ENCODE results near the gene ABCA7. TPM values are rescaled to one million over a fixed set of nuclear protein-coding genes. Genes with fewer than 3 reads are reported as not detected.

ABCA7 gene
- total RNA-seq, 2 donors from 2014 or later: 33.7 to 87.3 TPM

GRCh38 chr19:1013218-1013617, 26.7 kb upstream of the ABCA7 start:
- no peak for TF ChIP-seq POLR2A (IDR thresholded peaks at IDR 0.05)
- TF ChIP-seq, protein P1, sequence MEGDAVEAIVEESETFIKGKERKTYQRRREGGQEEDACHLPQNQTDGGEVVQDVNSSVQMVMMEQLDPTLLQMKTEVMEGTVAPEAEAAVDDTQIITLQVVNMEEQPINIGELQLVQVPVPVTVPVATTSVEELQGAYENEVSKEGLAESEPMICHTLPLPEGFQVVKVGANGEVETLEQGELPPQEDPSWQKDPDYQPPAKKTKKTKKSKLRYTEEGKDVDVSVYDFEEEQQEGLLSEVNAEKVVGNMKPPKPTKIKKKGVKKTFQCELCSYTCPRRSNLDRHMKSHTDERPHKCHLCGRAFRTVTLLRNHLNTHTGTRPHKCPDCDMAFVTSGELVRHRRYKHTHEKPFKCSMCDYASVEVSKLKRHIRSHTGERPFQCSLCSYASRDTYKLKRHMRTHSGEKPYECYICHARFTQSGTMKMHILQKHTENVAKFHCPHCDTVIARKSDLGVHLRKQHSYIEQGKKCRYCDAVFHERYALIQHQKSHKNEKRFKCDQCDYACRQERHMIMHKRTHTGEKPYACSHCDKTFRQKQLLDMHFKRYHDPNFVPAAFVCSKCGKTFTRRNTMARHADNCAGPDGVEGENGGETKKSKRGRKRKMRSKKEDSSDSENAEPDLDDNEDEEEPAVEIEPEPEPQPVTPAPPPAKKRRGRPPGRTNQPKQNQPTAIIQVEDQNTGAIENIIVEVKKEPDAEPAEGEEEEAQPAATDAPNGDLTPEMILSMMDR (IDR thresholded peaks at IDR 0.05): no peak
- WGBS, 2 donors: 93% methylated on average over 4 of the region's 10 CpGs; no CpG with 5 or more reads in 1 of the 2 donors
- DNase-seq (no peak), ATAC-seq (no peak)
- intact Hi-C loops (cut with DNase I): no loop called here
- H3K27ac ChIP-seq: no peak overlapping the region
- H3K4me1 ChIP-seq: peaks cover 34% of the 10 kb centered on the region
- H3K4me3 ChIP-seq: no peak overlapping the region
- peaks cover 5 to 22% of the 10 kb centered on the region in 2 donors for H3K36me3 ChIP-seq (replicated peaks in 1 of 2; ENCODE audit: insufficient read depth in 1 of 2, low read depth in 2 of 2)
- H3K27me3 ChIP-seq: no peaks in the 10 kb centered on the region
- H3K9me3 ChIP-seq: no peaks in the 10 kb centered on the region

- intact Hi-C loops (cut with DNase I): no loop called here
- TF ChIP-seq, protein P1 (IDR thresholded peaks at IDR 0.05): no peak
- no peak for TF ChIP-seq POLR2A (IDR thresholded peaks at IDR 0.05)
Observed at GRCh38 chr19:1014161-1015060, 25.5 kb upstream of the ABCA7 start.

DNA sequence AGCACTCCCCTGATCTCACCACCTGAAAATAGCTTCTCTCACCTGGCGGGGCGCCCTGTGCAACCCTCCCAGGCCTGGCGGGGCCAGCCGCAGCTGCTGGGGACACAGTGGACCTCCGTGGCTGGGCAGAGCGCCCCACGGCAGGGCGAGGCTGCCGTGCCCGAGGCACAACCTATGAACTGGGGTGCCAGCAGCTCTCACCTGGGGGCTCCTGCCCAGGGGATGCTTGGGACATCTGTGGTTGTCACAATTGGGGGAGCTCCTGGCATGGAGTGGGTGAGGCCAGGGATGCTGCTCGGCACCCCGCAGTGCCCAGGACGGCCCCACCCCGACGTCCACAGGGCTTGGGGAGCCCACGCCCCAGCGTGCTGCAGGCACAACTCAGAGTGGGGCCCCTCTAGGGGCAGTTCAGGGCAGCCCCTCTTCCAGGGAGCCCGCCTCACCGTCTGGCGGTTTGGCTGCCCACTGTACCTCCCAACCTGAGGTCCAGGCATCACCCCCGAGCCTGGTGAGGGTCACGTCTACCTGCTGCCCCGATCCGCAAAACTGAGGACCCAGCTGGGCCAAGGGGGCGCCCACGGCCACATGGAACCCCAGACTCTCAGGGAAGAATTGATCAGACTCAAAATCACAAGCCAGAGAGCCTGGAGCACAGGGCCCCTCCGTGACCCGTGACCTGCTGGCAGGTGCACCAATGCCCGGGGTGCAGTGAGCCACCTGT, 24.7 kb upstream of the ABCA7 start:
- H3K27me3 ChIP-seq: no peaks in the 10 kb centered on the region
- WGBS, 2 donors: 79 to 83% methylated on average over 7 to 28 of the region's 29 CpGs
- DNase-seq (no peak), ATAC-seq (no peak)
- H3K9me3 ChIP-seq: no peaks in the 10 kb centered on the region
- peaks cover 54% of the 10 kb centered on the region for H3K4me1 ChIP-seq
- intact Hi-C loops (cut with DNase I): no loop called here
- H3K27ac ChIP-seq: no peak overlapping the region
- no peak overlapping the region for H3K4me3 ChIP-seq
- H3K36me3 ChIP-seq (replicated peaks in 1 of 2; ENCODE audit: insufficient read depth in 1 of 2, low read depth in 2 of 2): peaks cover 3 to 19% of the 10 kb centered on the region in 2 donors
- no peak for TF ChIP-seq POLR2A (IDR thresholded peaks at IDR 0.05)
- TF ChIP-seq, protein P1 (IDR thresholded peaks at IDR 0.05): no peak

More at GRCh38 chr19:1014161-1015060, 25.5 kb upstream of the ABCA7 start:
- Histone ChIP-seq H3K27ac (no peak overlapping the region), H3K36me3 (replicated peaks in 1 of 2; ENCODE audit: insufficient read depth in 1 of 2, low read depth in 2 of 2) (peaks cover 5 to 22% of the 10 kb centered on the region in 2 donors), H3K9me3 (no peaks in the 10 kb centered on the region), H3K4me1 (peaks cover 45% of the 10 kb centered on the region), H3K4me3 (no peak overlapping the region), H3K27me3 (no peaks in the 10 kb centered on the region)
- no peak for DNase-seq
- 93 to 95% methylated on average over 33 of the region's 49 CpGs for WGBS, 2 donors
- ATAC-seq: no peak

DNA sequence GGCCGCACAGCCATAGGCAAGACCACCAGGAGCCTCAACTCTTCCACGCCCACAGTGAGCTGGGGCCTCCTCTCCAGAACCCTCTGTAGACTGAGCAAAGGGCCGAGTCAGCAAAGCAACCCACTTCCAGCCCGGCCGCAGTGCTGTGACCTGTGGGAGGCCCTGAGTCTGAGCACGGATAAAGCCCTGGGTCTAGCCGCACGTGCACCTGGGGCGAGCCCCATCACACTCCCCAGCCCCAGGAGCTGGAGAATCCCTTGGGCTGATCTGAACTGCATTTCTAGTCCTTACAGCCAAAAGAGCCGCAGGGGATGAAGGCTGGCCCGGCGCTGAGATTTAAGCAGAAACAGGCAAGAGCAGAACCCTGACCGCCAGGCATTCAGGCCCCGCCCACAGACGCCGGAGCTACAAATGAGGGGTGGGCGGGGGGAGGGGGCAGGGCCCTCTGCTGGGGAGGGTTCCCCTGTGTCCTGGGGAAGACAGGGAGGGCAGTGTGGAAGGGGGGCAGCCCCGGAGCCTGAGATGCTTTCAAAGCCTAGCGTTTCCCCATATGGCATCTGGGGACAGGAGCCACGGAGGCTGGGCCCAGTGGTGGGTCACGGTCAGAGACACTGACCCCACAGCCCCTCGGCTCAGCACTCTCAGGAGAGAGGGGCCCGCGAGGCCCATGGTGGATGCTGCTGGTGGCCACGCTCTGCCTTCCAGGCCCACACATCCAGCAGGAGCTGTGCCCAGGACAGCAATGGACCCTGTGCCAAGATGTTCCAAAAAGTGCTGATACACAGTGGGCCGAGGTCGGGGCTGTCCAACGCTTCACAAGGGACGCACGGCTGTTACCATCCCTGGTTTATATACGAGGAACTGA, 23.9 kb upstream of the ABCA7 start:
- DNase-seq (no peak), ATAC-seq (no peak)
- H3K27me3 ChIP-seq: no peaks in the 10 kb centered on the region
- no peak for TF ChIP-seq POLR2A (IDR thresholded peaks at IDR 0.05)
- TF ChIP-seq, protein P1 (IDR thresholded peaks at IDR 0.05): no peak
- H3K4me1 ChIP-seq: peaks cover 54% of the 10 kb centered on the region
- no peaks in the 10 kb centered on the region for H3K9me3 ChIP-seq
- peaks cover 0 to 12% of the 10 kb centered on the region in 2 donors for H3K36me3 ChIP-seq (replicated peaks in 1 of 2; ENCODE audit: insufficient read depth in 1 of 2, low read depth in 2 of 2)
- 59 to 65% methylated on average over 10 to 31 of the region's 31 CpGs for WGBS, 2 donors
- H3K4me3 ChIP-seq: no peak overlapping the region
- intact Hi-C loops (cut with DNase I): no loop called here
- peak overlapping the region in 1 of 4 donors; percentile 69 for H3K27ac ChIP-seq
